Mucosa of descending colon (tissue), 3 donors: Measurements from ENCODE around the gene PDE4D. TPM values are rescaled to one million over a fixed set of nuclear protein-coding genes. Genes with fewer than 3 reads are reported as not detected.

Source experiments
- ATAC-seq: fragments of 200-7000 bp; cut with Tn5 transposase; one replicate; pipeline ENCODE4 v1.9.1; 2020; ENCODE audit warnings: mild to moderate bottlenecking, moderate library complexity
- DNase-seq, 3 donors: peaks; one replicate each; pipeline ENCODE4 v3.0.0-alpha.2; 2020
- H3K36me3 ChIP-seq: fragments of 200-600 bp; one replicate; pipeline ENCODE4 v1.8.0; 2021; ENCODE audit warnings: low read depth, mild to moderate bottlenecking
- H3K4me1 ChIP-seq: fragments of 200-600 bp; one replicate; pipeline ENCODE4 v1.8.0; 2021; ENCODE audit warnings: low read depth, mild to moderate bottlenecking
- H3K4me3 ChIP-seq: fragments of 200-600 bp; one replicate; pipeline ENCODE4 v1.8.0; 2021; ENCODE audit warnings: mild to moderate bottlenecking
- H3K9me3 ChIP-seq: fragments of 200-600 bp; one replicate; pipeline ENCODE4 v1.8.0; 2021; ENCODE audit warnings: mild to moderate bottlenecking
- intact Hi-C, 2 donors: fragments of 100-400 bp; cut with DNase I in 1 of 2; cut with micrococcal nuclease in 1 of 2; formaldehyde crosslinking; loops; one replicate each; pipeline versions ENCODE4 v1.11.0 to v1.11.1; 2022; cut with DNase I, micrococcal nuclease
- total RNA-seq, 3 donors: library from RNA; stranded (reverse); fragmentation: NEBNext Ultra II Directional in 2 of 3; extraction: Animal tissue kit (Norgen Biotek cat#: 25700) in 2 of 3; gene quantifications; one replicate each; pipeline versions ENCODE4 v1.2.1 to v1.2.4, GENCODE V29; 2021 to 2023
- TF ChIP-seq, protein P1 (sequence below): fragments of 200-600 bp; IDR thresholded peaks from one replicate; pipeline ENCODE4 v1.8.0; 2022; ENCODE audit warnings: antibody characterized with exemption, mild to moderate bottlenecking
- donor health status: DM: no; HTN: no; CAD: no; lungs with moderate emphysema.
- donor health status: DM: no; HTN: no; CAD: no.
- donor health status: DM: no; HTN: yes; CAD: no.

PDE4D gene
- total RNA-seq, 3 donors from 2014 or later, result 37.9 to 137 (median 100) TPM

GRCh38 chr5:59491945-59492344 lies 401.6 kb downstream of the PDE4D start:
- H3K36me3 ChIP-seq, result no peaks in the 10 kb centered on the region
- intact Hi-C loops, result no loop called here
- no peaks in the 10 kb centered on the region for H3K9me3 ChIP-seq
- ATAC-seq (no peak), DNase-seq (no peak)
- TF ChIP-seq, protein P1, sequence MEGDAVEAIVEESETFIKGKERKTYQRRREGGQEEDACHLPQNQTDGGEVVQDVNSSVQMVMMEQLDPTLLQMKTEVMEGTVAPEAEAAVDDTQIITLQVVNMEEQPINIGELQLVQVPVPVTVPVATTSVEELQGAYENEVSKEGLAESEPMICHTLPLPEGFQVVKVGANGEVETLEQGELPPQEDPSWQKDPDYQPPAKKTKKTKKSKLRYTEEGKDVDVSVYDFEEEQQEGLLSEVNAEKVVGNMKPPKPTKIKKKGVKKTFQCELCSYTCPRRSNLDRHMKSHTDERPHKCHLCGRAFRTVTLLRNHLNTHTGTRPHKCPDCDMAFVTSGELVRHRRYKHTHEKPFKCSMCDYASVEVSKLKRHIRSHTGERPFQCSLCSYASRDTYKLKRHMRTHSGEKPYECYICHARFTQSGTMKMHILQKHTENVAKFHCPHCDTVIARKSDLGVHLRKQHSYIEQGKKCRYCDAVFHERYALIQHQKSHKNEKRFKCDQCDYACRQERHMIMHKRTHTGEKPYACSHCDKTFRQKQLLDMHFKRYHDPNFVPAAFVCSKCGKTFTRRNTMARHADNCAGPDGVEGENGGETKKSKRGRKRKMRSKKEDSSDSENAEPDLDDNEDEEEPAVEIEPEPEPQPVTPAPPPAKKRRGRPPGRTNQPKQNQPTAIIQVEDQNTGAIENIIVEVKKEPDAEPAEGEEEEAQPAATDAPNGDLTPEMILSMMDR, result no peak
- no peak overlapping the region for H3K4me3 ChIP-seq
- H3K4me1 ChIP-seq, result no peaks in the 10 kb centered on the region

- DNase-seq, result no peak
- TF ChIP-seq, protein P1, result no peak
- no peak for ATAC-seq
Measured at GRCh38 chr5:59489551-59489950, 404.0 kb downstream of the PDE4D start.

DNA sequence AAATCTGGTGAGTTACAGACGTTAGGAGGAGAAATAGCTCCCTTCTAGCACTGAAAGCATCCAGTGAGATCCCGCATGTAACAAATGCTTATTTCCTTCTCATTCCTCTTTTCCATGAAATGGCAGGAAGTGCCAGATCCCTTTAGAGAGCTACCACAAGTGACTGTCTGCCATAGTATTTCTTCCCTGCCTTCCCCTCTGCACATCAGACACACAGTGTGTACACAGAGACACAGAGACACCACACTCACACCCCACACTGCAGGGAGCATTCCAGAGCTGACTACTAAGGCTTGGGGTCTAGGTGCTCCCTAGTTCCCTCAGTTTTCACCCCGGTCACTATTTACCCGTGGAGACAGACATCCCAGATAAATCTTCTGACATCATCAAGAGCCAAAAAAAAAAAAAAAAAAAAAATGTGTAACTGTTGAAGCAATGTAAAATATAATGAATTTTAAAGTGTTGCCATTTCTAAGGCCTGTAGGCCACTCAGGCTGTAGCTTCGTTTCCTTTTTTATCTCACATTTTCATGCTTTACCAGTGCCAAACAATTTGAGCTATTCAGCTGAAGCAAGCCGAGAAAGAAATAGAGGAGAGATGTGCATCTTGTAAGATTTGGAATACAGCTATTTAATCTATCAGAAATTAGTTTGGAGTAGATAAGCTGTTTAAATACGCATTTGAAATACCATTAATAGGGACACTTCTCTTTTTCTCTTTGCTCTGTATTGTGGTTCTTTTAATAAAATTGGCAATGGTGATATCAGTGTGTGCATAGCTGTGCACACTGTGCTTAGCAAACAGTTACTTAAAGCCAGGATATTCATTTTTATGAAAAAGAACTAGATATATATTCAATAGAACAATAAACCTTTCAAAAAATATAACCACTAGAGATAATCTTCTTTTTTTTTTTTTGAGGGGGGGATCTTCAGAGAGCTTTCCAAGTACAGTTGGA lies 405.5 kb downstream of the PDE4D start:
- TF ChIP-seq, protein P1, result no peak
- Histone ChIP-seq H3K4me3 (no peak overlapping the region), H3K4me1 (no peaks in the 10 kb centered on the region), H3K36me3 (no peaks in the 10 kb centered on the region), H3K9me3 (no peaks in the 10 kb centered on the region)
- no peak for DNase-seq
- ATAC-seq, result no peak
- intact Hi-C loops, result no loop called here

More at GRCh38 chr5:59489551-59489950, 404.0 kb downstream of the PDE4D start:
- H3K36me3 ChIP-seq, result no peaks in the 10 kb centered on the region
- no peaks in the 10 kb centered on the region for H3K9me3 ChIP-seq
- H3K4me1 ChIP-seq, result no peaks in the 10 kb centered on the region
- no peak overlapping the region for H3K4me3 ChIP-seq
- intact Hi-C loops, result no loop called here

DNA sequence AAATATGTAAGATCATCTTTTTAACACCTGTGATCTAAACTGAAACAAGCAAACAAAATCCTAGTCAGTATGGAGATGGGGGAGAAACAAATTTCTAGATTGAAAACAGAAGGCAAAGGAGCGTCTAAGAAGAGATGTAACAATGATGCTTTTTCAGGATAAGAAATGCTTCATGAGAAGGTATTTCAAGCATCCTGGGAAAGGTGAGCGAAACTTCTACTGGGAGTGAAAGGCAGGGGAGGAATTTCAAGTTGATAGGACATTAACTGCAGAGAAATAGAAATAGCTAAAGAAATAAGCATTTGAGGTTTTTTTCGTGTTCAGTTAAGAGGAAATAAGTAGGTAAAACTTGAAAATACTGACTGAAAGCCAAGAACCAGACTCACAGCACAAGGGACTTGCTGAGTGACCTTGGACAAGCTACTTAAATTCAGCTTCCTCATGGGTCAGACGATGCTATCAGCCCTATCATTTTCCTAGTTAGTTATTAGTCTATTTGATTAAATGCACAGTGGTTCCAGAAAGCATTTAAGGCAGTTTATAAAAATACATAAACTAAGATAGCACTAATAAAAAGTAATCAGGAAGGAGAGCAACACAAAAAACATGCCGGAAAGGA lies 406.3 kb downstream of the PDE4D start:
- intact Hi-C loops, result no loop called here
- TF ChIP-seq, protein P1, result no peak
- ATAC-seq (no peak), DNase-seq (no peak)
- Histone ChIP-seq H3K4me1 (no peaks in the 10 kb centered on the region), H3K36me3 (no peaks in the 10 kb centered on the region), H3K9me3 (no peaks in the 10 kb centered on the region), H3K4me3 (no peak overlapping the region)

GRCh38 chr5:59486508-59486907 lies 407.0 kb downstream of the PDE4D start:
- Histone ChIP-seq H3K36me3 (no peaks in the 10 kb centered on the region), H3K9me3 (no peaks in the 10 kb centered on the region), H3K4me3 (no peak overlapping the region), H3K4me1 (no peaks in the 10 kb centered on the region)
- TF ChIP-seq, protein P1, result no peak
- no peak for ATAC-seq
- DNase-seq, result no peak
- intact Hi-C loops, result no loop called here
